ENCODE data around the gene RNF41.
"Not testable (repeated sequence)": the region's sequence is repeated elsewhere in the genome, so short reads cannot be mapped to it uniquely, and the experiment has no call there.

DNA sequence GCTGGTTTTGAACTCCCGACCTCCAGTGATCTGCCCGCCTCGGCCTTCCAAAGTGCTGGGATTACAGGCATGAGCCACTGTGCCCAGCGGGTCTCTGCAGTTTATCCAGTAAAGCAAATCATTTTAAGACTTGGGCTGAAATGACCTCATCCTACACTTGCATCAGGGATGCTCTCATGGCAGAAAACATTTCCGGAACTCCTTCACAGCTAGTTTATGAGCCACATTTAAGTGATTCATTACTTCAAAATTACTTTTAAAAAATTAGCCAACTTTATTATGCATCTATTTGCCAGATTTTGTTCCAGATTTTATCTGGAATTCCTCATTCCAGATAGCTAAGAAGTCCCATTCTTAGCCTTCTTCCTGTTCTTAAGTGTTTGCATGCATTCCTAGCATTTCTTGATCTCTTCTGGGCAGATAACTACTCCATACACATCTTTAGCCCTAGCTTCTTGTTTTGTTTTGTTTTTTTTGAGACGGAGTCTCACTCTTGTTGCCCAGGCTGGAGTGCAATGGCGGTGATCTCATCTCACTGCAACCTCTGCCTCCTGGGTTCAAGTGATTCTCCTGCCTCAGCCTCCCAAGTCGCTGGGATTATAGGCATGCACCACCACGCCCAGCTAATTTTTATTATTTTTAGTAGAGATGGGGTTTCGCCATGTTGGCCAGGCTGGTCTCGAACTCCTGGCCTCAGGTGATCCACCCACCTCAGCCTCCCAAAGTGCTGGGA is 24.7 kb downstream of the RNF41 start:
- TF ChIP-seq TCF4 (CRISPR knock-in tag; IDR thresholded peaks at IDR 0.05; ENCODE audit: borderline replicate concordance); GLIS3 (CRISPR knock-in tag; IDR thresholded peaks at IDR 0.05); ZNF565 (CRISPR knock-in tag; conservative IDR thresholded peaks at IDR 0.05; ENCODE audit: low read depth); ZNF70 (CRISPR knock-in tag; IDR thresholded peaks at IDR 0.05); RARB (CRISPR knock-in tag; IDR thresholded peaks at IDR 0.05); TOX (CRISPR knock-in tag; IDR thresholded peaks at IDR 0.05; ENCODE audit: borderline replicate concordance): not testable (repeated sequence)
- TF ChIP-seq CSDC2 (CRISPR knock-in tag; IDR thresholded peaks at IDR 0.05) (0 out of 2 replicates have a peak, but pooled peaks have one; percentile 17), ISL1 (CRISPR knock-in tag; IDR thresholded peaks at IDR 0.05) (peak; percentile 100), ZFP3 (CRISPR knock-in tag; IDR thresholded peaks at IDR 0.05) (peak; percentile 74)
- TF ChIP-seq, protein P1, sequence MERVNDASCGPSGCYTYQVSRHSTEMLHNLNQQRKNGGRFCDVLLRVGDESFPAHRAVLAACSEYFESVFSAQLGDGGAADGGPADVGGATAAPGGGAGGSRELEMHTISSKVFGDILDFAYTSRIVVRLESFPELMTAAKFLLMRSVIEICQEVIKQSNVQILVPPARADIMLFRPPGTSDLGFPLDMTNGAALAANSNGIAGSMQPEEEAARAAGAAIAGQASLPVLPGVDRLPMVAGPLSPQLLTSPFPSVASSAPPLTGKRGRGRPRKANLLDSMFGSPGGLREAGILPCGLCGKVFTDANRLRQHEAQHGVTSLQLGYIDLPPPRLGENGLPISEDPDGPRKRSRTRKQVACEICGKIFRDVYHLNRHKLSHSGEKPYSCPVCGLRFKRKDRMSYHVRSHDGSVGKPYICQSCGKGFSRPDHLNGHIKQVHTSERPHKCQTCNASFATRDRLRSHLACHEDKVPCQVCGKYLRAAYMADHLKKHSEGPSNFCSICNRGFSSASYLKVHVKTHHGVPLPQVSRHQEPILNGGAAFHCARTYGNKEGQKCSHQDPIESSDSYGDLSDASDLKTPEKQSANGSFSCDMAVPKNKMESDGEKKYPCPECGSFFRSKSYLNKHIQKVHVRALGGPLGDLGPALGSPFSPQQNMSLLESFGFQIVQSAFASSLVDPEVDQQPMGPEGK (CRISPR knock-in tag; IDR thresholded peaks at IDR 0.05; ENCODE audit: borderline replicate concordance): peak; percentile 69; the same call in 1 of the 2 replicates
- TF ChIP-seq, protein P2, sequence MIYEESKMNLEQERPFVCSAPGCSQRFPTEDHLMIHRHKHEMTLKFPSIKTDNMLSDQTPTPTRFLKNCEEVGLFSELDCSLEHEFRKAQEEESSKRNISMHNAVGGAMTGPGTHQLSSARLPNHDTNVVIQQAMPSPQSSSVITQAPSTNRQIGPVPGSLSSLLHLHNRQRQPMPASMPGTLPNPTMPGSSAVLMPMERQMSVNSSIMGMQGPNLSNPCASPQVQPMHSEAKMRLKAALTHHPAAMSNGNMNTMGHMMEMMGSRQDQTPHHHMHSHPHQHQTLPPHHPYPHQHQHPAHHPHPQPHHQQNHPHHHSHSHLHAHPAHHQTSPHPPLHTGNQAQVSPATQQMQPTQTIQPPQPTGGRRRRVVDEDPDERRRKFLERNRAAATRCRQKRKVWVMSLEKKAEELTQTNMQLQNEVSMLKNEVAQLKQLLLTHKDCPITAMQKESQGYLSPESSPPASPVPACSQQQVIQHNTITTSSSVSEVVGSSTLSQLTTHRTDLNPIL (CRISPR knock-in tag; IDR thresholded peaks at IDR 0.05; ENCODE audit: low read depth): peak; percentile 97
